Fibroblast of skin of left biceps (primary cell): ENCODE data around the gene RHOF.

Experiments
- DNase-seq, 2 experiments: peaks; one replicate each; pipeline ENCODE4 v3.0.0-alpha.2; 2013; ENCODE audit warnings: low read depth in 2 of 2

The RHOF gene

DNA sequence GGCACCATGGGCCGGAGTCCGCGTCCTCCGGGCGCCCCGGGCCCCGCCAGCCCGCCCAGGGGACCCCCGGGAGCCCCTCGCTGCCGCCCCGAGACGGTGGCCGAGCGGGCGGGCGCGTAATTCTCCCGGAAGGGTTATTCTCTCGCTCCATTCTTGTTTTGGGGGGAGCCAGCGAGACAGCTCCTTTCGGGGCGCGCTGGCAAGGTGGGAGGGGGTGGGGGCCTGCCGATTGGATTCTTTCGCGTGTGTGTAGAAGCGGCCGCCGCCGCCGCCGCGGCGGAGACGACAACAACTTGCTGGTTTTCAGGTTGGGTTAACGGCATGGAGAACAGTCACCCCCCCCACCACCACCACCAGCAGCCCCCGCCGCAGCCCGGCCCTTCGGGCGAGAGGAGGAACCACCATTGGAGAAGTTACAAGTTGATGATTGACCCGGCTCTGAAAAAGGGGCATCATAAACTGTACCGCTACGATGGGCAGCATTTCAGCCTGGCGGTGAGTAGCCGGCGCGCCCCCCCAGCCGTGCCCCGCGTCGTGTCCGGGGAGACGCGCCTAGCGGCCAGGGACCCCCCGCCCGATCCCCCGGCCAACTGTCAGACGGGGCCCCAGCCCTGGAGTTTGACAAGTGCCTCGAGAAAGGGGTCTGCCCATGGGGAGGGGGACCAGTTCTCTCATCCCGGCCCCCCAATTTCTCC lies 11.1 kb upstream of the RHOF start:
- DNase-seq: no peak

GRCh38 chr12:121803861-121804416 lies 10.5 kb upstream of the RHOF start, which contains the start of gene SETD1B:
Gene SETD1B, plus strand, starts transcription at chr12:121804009. Its CDS starts 729 bp downstream, at chr12:121804738.
- DNase-seq: no peak

DNA sequence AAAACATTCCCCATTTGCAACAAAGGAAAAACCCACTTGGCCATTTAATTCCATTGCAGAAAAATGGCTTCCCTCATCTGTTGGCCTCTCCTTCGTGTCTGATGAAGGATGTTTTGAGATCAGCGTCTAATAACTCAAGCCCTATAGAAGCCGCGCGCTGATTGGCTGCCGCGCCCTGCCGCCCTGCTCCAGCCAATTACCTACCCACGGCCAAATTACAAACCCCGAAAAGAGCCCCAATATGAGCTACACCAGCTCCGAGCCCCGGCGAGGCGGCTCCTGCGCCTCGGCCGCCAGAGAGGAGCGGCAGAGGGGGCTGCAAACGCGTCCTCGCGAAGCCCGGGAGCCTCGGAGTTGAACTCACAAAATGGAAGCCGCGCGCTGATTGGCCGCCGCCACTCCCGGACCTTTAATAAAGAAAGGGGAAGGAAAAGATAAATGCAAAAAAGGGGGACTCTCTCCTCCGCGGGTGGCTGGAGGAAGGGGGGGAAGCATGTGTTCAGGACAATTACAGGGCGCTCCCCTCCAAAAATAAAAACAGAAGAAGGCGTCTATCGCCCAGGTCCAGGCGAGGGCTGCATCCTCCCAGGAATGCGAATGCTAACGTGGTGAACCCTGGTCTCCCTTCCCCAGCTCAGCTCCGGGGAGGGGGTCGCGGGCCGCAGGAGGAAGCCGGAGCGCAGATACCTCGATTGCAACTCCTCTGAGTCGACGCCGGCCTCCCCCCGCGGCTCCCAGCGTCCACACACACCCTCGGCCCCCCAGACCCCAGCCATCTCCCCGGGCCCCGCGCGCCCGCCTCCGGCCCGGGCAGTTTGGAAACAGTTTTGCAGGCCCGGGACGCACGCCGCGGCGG lies 9.6 kb upstream of the RHOF start:
- peak; percentile 94 to 95 for DNase-seq

- DNase-seq: no peak
Observed at GRCh38 chr12:121802485-121802842, 9.0 kb upstream of the RHOF start.

GRCh38 chr12:121801595-121802484 lies 8.4 kb upstream of the RHOF start:
- DNase-seq: no peak

GRCh38 chr12:121800694-121801594 lies 7.5 kb upstream of the RHOF start:
- DNase-seq: no peak

- peak; percentile 75 to 82 for DNase-seq
Observed at GRCh38 chr12:121799842-121800693, 6.6 kb upstream of the RHOF start.

DNA sequence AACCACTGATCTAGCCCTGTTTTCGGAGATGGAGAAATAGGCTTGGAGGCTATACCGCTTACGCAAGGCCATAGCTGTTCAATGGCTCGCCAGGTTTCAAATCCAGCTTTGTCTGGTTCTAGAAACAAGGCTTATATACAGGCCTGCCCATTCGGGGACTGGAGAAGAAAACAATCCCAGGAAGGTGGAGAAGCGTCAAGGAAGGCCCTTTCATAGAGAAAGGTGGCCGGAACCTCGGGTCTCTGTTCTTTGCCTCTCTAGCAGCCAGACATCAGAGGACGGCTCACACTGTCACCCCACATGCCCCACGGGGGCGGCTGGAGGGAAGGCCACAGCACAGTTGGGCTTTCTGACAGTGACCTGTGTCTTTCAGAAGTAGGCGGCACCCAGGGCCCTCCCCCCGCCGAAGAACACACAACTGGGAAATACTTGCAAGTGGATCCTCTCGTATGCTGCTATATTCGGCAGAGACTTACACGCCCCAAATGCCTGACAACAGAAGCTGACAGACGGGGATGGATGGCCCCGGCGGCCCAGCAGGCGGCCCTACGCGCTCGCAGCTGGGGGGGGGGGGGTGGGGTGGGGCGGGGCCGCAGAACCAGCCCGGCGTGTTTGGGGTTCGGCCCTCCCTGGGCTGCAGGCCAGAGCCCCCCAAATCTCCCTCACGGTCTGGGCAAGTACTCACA lies 5.8 kb upstream of the RHOF start:
- peak in 1 of 2 experiments; percentile 62 for DNase-seq

DNA sequence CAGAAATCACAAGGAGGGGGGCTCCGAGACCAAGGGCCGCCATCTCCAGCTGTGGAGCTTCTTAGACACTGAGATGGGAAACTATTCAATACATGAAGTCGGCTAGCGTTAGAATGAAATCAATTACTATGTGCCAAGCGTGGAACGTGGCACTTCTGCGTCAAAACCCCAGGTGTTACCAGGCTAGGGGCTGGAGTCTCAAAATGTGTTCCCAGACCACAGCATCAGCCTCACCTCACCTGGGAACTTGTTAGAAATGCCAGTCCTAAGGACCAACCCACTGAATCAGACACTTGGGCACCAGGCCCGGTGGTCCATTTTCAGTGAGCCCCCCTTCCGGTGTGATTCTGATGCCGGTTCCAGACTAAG lies 5.3 kb upstream of the RHOF start:
- DNase-seq: no peak

GRCh38 chr12:121797937-121798786 lies 4.7 kb upstream of the RHOF start:
- DNase-seq: no peak

GRCh38 chr12:121796855-121797751 lies 3.6 kb upstream of the RHOF start:
- DNase-seq: no peak

GRCh38 chr12:121795034-121795968 lies 1.8 kb upstream of the RHOF start:
- DNase-seq: no peak

GRCh38 chr12:121794534-121795033 lies 1.1 kb upstream of the RHOF start:
- no peak for DNase-seq

- DNase-seq: peak; percentile 70 to 71
Observed at GRCh38 chr12:121793838-121794533, 498 bp upstream of the RHOF start.
